ENCODE measurements around the gene NUDT16L1.

NUDT16L1 gene

DNA sequence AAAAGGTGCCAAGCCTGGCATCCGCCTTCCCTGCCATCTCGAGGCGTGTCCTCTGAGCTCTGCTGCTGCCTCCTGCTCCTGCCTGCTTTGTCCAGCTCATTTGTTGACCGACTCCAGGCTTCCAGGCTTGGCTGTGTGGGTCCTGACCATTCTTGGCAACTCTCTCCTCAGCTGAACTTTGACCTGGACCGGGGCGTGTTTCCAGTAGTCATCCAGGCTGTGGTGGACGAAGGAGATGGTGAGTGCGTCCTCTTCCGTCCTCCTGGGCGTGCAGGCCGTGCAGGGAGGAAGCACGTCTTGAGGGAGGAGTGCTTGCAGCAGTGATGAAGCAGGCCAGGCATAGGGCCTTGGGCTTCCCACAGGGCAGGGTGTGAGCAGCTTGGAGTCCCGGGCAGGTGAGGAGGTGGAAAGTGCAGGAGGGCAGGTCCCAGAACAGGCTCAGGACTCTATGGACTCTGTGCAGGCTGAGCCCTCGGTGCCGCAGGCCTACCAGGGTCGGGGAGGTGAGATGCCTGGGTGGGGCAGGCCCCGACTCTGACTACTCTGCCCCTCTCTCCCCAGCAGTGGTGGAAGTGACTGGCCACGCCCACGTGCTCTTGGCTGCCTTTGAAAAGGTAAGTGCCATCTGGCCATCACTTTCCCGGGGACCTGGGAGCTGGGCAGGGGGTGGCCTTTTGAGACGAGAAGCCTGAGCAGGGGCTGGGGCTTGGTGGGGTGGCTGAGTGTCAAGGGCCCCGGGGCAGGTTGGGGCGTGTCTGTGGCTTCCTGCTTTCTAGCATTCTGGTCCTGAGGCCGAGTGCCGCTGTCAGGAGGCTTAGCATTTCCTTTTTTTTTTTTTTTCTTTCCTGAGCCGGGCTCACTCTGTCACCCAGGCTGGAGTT lies 28.6 kb upstream of the NUDT16L1 start:
- no peak overlapping the region for H3K4me3 ChIP-seq (ENCODE audit: extremely low read depth, insufficient read depth, low read length, poor library complexity, severe bottlenecking)
- H3K27ac ChIP-seq (ENCODE audit: low read depth, low read length, severe bottlenecking): no peak overlapping the region
- H3K4me1 ChIP-seq (ENCODE audit: control insufficient read depth, insufficient read depth, low read length, poor library complexity, severe bottlenecking): no peaks in the 10 kb centered on the region
- no peaks in the 10 kb centered on the region for H3K9me3 ChIP-seq (ENCODE audit: control insufficient read depth, low read length)
- peaks cover 74% of the 10 kb centered on the region for H3K36me3 ChIP-seq (ENCODE audit: control insufficient read depth, insufficient read depth, low read length)
- WGBS, 2 experiments (ENCODE audit: insufficient coverage in 2 of 2): 89 to 93% methylated on average over 14 to 24 of the region's 26 CpGs

DNA sequence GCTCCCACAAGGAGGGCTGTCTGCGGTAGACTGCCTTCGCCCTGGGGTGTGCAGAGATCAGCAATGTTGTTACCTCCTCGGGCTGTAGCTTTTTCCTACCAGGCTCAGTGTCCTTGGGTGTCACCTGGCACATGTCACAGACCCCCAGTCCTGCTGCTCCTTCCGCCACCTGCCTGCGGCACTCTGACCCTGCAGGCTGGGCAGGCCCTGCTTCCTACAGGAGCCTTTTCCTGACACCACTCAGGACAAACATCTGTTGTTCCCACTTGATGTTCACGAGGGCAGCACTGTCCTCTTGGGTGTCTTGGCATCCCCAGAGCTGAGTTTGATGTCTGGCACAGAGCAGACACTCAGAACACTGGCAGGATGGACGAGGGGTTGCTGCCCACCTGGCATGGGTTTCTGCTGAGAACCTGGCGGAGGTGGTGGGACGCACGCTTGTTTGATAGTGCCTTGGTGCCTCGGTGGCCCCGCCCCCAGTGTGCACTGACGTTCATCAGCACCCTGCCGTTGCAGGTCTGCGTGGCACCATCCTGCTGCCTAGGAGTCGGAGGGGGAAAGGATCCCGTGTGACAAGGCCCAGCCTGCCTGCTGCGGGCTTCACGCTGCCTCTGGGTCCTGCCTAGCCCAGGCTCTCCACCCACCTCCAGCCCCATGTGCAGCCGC lies 26.7 kb upstream of the NUDT16L1 start:
- Histone ChIP-seq H3K4me3 (ENCODE audit: extremely low read depth, insufficient read depth, low read length, poor library complexity, severe bottlenecking) (no peak overlapping the region), H3K9me3 (ENCODE audit: control insufficient read depth, low read length) (no peaks in the 10 kb centered on the region), H3K4me1 (ENCODE audit: control insufficient read depth, insufficient read depth, low read length, poor library complexity, severe bottlenecking) (no peaks in the 10 kb centered on the region), H3K27ac (ENCODE audit: low read depth, low read length, severe bottlenecking) (no peak overlapping the region), H3K36me3 (ENCODE audit: control insufficient read depth, insufficient read depth, low read length) (peaks cover 78% of the 10 kb centered on the region)
- 95% methylated on average over 14 to 20 of the region's 20 CpGs for WGBS, 2 experiments (ENCODE audit: insufficient coverage in 2 of 2)

DNA sequence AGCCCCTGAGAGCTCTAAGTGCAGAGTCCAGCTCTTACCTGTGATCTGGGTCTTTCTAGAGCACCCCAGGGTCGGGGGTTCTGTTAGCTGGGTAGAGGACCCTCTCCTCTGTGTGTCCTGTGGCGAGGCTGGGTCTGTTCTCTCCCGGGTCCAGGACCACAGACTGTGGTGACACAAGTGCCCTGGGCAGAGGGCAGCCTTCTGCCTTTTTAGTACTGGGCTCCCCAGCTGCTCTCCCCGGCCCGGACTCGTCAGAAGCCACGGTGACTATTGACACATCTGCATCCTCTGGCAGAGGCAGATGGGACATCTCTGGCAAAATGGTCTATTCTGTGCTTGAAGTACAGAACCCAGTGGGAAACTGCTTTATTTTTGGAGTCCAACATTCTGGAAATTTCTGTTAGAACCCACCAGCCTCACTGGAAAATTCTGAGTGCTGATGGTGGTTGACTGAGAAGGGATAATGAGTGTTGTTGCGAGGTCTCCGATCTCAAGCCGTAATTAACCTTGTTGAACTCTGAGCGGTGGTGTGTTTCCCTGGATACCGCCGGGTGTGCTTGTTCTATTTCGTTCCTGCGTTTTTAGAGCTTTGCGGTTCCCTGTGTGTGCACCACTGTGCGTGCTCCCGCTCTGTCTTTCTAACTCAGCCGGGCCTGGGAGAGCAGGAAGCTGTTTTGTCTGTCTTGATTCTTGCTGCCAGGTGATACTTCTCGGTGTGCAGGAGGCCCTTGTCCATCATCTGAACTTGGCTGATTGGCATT lies 26.0 kb upstream of the NUDT16L1 start:
- no peak overlapping the region for H3K27ac ChIP-seq (ENCODE audit: low read depth, low read length, severe bottlenecking)
- no peaks in the 10 kb centered on the region for H3K9me3 ChIP-seq (ENCODE audit: control insufficient read depth, low read length)
- peaks cover 83% of the 10 kb centered on the region for H3K36me3 ChIP-seq (ENCODE audit: control insufficient read depth, insufficient read depth, low read length)
- WGBS, 2 experiments (ENCODE audit: insufficient coverage in 2 of 2): 92 to 93% methylated on average over 20 of the region's 20 CpGs
- H3K4me3 ChIP-seq (ENCODE audit: extremely low read depth, insufficient read depth, low read length, poor library complexity, severe bottlenecking): no peak overlapping the region
- no peaks in the 10 kb centered on the region for H3K4me1 ChIP-seq (ENCODE audit: control insufficient read depth, insufficient read depth, low read length, poor library complexity, severe bottlenecking)

DNA sequence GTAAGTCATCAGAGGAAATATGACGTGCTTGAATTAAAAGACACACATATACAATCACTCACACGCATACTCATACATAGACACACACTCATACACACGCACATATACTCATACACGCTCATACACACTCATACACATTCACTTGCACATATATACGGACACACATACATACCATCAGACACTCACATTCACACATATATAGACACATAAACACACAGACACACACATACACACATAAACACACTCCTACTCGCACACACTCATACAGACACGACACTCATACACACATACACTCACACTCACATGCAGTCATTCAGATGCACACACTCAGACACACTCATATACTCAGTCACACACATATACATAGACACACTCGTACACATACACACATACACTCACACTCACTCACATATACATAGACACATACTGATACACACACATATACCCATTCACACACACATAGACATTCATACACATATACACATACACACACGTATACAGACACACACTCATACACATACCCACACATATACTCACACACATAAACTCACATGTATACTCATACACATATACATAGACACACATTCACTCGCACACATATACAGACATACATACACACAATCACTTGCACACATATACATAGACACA lies 24.9 kb upstream of the NUDT16L1 start:
- peaks cover 85% of the 10 kb centered on the region for H3K36me3 ChIP-seq (ENCODE audit: control insufficient read depth, insufficient read depth, low read length)
- 94% methylated on average over 10 of the region's 10 CpGs for WGBS, 2 experiments (ENCODE audit: insufficient coverage in 2 of 2)

DNA sequence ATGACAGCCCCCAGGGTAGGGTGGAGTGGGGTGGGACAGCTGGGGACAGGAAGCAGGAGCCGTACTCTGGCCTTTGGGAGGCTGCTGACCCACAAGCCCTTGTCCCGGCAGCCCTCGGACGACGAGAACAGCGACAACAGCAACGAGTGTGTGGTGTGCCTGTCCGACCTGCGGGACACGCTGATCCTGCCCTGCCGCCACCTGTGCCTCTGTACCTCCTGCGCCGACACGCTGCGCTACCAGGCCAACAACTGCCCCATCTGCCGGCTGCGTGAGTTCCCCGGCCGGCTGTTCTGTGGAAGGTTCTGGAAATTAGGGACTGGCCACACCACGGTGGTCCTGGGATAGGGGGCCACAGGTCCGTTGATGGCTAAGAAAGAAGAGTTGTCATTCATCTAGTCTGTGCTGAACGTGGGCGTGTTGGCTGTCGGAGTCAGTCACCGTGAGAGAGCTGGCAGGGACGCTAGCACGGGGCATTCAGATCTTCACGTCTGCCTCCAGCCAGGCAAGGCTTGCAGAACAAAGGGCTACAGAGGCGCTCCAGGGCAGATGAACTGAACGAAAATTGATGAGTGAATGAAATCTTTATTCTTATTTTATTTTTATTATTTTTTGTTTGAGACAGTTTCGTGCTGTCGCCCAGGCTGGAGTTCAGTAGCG lies 19.8 kb upstream of the NUDT16L1 start:
- H3K27ac ChIP-seq (ENCODE audit: low read depth, low read length, severe bottlenecking): no peak overlapping the region
- no peaks in the 10 kb centered on the region for H3K9me3 ChIP-seq (ENCODE audit: control insufficient read depth, low read length)
- H3K36me3 ChIP-seq (ENCODE audit: control insufficient read depth, insufficient read depth, low read length): peaks cover 64% of the 10 kb centered on the region
- no peak overlapping the region for H3K4me3 ChIP-seq (ENCODE audit: extremely low read depth, insufficient read depth, low read length, poor library complexity, severe bottlenecking)
- WGBS, 2 experiments (ENCODE audit: insufficient coverage in 2 of 2): 94 to 97% methylated on average over 31 to 32 of the region's 33 CpGs
- H3K4me1 ChIP-seq (ENCODE audit: control insufficient read depth, insufficient read depth, low read length, poor library complexity, severe bottlenecking): peaks cover 6% of the 10 kb centered on the region

More for the DNA sequence above, 24.9 kb upstream of the NUDT16L1 start:
- no peak overlapping the region for H3K27ac ChIP-seq (ENCODE audit: low read depth, low read length, severe bottlenecking)
- no peak overlapping the region for H3K4me3 ChIP-seq (ENCODE audit: extremely low read depth, insufficient read depth, low read length, poor library complexity, severe bottlenecking)
- H3K9me3 ChIP-seq (ENCODE audit: control insufficient read depth, low read length): no peaks in the 10 kb centered on the region
- no peaks in the 10 kb centered on the region for H3K4me1 ChIP-seq (ENCODE audit: control insufficient read depth, insufficient read depth, low read length, poor library complexity, severe bottlenecking)

DNA sequence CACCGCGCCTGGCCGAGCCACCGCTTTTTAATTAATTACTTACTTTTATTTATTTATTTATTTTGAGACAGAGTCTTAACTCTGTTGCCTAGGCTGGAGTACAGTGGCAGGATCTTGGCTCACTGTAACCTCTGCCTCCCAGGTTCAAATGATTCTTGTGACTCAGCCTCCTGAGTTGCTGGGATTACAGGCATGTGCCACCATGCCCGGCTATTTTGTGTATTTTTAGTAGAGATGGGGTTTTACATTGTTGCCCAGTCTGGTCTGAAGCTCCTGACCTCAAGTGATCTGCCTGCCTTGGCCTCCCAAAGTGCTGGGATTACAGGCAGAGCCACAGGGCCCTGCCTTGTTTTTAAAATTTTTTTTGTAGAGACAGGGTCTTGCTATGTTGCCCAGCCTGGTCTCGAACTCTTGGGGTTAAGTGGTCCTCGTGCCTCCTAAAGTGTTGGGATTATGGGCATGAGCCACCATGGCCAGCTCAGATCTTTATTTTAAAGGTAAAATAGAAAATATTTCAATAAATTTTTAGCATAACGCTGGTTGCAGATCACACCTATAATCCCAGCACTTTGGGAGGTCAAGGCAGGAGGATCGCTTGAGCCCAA lies 18.3 kb upstream of the NUDT16L1 start:
- Histone ChIP-seq H3K27ac (ENCODE audit: low read depth, low read length, severe bottlenecking) (no peak overlapping the region), H3K4me3 (ENCODE audit: extremely low read depth, insufficient read depth, low read length, poor library complexity, severe bottlenecking) (no peak overlapping the region), H3K4me1 (ENCODE audit: control insufficient read depth, insufficient read depth, low read length, poor library complexity, severe bottlenecking) (peaks cover 6% of the 10 kb centered on the region), H3K36me3 (ENCODE audit: control insufficient read depth, insufficient read depth, low read length) (peaks cover 55% of the 10 kb centered on the region), H3K9me3 (ENCODE audit: control insufficient read depth, low read length) (no peaks in the 10 kb centered on the region)
- WGBS, 2 experiments (ENCODE audit: insufficient coverage in 2 of 2): 93 to 100% methylated on average over 2 of the region's 9 CpGs

DNA sequence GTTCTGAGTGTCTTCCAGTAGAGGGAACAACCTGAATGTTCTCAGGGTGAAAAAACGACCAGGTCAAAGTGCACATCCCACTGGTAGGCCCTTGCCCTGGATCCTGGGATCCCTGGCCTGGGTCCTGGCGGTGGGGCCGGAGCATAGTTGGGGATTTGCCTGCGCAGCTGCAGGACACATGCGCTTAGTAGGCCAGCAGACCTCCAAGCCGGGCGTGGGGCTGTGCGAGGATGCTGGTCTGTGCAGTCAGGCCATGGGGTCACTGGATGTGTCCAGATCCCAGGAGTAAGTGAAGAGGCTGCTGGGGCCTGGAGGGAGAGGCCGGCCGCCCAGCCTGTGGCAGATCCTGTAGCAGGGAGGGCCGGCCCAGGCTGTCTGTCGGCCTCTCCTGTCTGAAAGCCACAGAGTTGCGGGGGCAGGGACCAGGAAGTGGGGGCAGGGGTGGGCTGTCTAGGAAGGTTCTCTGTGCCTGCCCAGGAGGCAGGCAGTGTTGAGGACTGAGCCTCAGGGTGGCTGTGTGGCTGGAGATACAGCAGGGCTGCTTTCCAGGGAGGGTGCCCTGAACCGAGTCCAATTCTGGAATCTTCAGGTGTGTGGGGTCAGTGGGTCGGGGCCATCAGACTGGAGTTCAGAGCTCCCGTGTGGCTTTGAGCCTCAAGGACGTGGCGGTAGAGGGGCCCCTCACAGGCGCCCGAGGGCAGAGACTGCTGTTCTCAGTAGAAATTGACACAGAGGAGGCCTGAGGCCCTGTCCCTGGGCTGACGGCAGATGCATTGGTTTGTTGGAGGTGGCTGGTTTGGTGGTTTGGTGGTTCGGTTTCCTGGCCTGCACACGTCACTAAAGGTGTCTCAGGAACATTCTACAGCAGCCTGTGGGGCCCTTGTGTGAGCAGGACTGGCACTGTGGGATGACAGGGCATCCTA lies 17.2 kb upstream of the NUDT16L1 start:
- H3K4me1 ChIP-seq (ENCODE audit: control insufficient read depth, insufficient read depth, low read length, poor library complexity, severe bottlenecking): peaks cover 6% of the 10 kb centered on the region
- H3K27ac ChIP-seq (ENCODE audit: low read depth, low read length, severe bottlenecking): peak overlapping the region; percentile 76
- H3K36me3 ChIP-seq (ENCODE audit: control insufficient read depth, insufficient read depth, low read length): peaks cover 57% of the 10 kb centered on the region
- no peaks in the 10 kb centered on the region for H3K9me3 ChIP-seq (ENCODE audit: control insufficient read depth, low read length)
- no peak overlapping the region for H3K4me3 ChIP-seq (ENCODE audit: extremely low read depth, insufficient read depth, low read length, poor library complexity, severe bottlenecking)
- 82 to 88% methylated on average over 22 of the region's 23 CpGs for WGBS, 2 experiments (ENCODE audit: insufficient coverage in 2 of 2)

DNA sequence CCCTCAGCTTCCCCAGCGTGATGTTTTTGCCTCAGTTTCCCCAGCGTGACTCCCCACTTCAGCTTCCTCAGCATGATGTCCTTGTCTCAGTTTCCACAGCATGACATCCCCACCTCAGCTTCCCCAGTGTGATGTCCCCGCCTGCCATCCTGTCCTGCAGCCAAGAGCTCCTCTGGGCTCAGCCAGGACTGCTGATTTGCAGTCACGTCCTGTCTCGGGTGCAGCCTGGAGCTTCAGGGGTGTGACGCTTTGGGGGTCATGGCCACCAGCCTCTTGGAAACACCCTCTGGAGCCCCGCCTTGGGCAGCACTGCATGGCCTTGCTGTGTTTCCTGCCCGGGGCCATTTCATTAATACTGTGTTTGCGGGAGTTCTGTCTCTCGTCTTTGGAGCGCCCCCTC lies 16.5 kb upstream of the NUDT16L1 start:
- no peaks in the 10 kb centered on the region for H3K9me3 ChIP-seq (ENCODE audit: control insufficient read depth, low read length)
- no peak overlapping the region for H3K27ac ChIP-seq (ENCODE audit: low read depth, low read length, severe bottlenecking)
- H3K4me1 ChIP-seq (ENCODE audit: control insufficient read depth, insufficient read depth, low read length, poor library complexity, severe bottlenecking): peaks cover 6% of the 10 kb centered on the region
- no peak overlapping the region for H3K4me3 ChIP-seq (ENCODE audit: extremely low read depth, insufficient read depth, low read length, poor library complexity, severe bottlenecking)
- peaks cover 56% of the 10 kb centered on the region for H3K36me3 ChIP-seq (ENCODE audit: control insufficient read depth, insufficient read depth, low read length)
- WGBS, 2 experiments (ENCODE audit: insufficient coverage in 2 of 2): 88 to 97% methylated on average over 9 of the region's 11 CpGs

DNA sequence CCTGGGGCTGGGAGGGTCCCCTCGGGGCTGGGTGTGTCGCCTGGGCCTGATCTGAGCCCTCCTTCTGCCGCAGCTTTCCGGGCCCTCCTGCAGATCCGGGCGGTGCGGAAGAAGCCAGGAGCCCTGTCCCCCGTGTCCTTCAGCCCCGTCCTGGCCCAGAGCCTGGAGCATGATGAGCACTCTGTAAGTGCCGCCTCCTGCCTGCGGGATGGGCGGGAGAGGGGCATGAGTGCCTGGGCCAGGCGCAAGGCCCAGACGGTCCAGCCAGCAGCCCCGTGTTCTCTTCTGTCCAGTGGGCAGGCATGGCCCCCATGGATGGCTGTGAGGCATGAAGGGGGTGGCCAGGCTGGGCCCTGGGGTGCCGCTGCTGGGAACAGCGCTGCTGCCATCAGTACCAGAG lies 16.0 kb upstream of the NUDT16L1 start:
- Histone ChIP-seq H3K9me3 (ENCODE audit: control insufficient read depth, low read length) (no peaks in the 10 kb centered on the region), H3K36me3 (ENCODE audit: control insufficient read depth, insufficient read depth, low read length) (peaks cover 58% of the 10 kb centered on the region), H3K4me3 (ENCODE audit: extremely low read depth, insufficient read depth, low read length, poor library complexity, severe bottlenecking) (no peak overlapping the region), H3K4me1 (ENCODE audit: control insufficient read depth, insufficient read depth, low read length, poor library complexity, severe bottlenecking) (peaks cover 6% of the 10 kb centered on the region), H3K27ac (ENCODE audit: low read depth, low read length, severe bottlenecking) (no peak overlapping the region)
- 96 to 100% methylated on average over 16 to 17 of the region's 17 CpGs for WGBS, 2 experiments (ENCODE audit: insufficient coverage in 2 of 2)

All from mesodermal cell (in vitro differentiated cells).